HG02938 (cell line): Measurements from ENCODE around the gene MATN1.

Source experiments
- ATAC-seq: cut with Tn5 transposase; IDR thresholded peaks from one replicate; pipeline ENCODE4 v1.9.1; 2021; ENCODE audit warnings: mild to moderate bottlenecking, moderate library complexity; ENCODE audit not compliant: unreplicated experiment

MATN1 gene

GRCh38 chr1:30665216-30666010, 58.0 kb downstream of the MATN1 start:
- no peak for ATAC-seq

DNA sequence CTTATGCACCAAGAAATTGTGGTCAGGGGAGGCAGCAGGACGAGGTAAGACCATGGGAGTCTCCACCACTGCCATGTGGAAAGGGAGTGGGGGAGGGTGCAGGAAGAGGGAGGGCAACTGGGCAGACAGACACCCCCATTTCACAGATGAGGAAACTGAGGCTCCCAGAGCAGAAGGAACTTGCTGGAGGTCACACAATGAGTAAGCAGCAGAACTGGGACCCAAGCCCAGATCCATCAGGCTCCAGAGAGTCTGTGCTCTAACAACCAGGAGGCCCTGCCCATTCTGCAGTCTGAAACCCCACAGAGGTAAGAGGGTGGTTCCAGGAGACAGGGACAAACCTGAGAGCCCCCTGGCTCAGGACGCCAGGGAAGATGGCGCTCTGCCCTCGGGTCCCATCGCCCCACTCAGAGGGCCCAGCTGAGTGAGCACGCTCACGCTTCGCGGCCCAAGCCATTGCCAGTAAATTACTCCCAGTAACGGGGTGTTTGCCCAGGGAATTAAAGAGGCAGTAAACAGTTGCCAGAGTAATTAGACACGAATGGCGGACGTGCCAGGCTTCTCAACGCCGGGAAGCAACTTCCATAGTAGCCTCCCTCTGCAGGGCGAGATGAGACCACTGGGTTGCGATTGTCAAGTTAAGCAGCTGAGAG, 59.2 kb downstream of the MATN1 start:
- no peak for ATAC-seq

DNA sequence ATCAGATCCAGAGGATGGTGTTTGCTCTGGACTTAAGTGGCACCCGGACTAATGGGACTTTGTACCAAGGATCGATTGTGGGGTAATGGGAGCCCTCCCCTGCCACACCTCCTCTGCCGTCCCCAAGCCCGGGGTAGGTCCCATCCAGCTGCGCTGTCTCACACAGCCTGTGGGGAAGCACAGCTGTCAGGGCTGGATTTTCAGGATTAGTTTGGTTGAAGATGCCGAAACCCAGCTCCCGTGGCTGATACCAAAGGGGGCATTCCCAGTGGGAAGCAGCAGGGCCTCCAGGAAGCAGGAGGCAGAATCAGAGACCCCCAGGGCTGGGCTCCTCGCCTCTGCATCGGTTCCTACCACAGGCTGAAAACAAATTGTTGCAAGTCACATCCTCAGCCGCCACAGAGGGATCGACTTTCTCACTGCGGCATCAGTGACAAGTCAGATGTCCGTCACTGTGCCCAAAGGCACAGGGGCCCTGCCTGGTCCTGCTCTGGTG, 59.7 kb downstream of the MATN1 start:
- no peak for ATAC-seq

- no peak for ATAC-seq
These were observed 61.0 kb downstream of the MATN1 start for GRCh38 chr1:30662291-30662840.

DNA sequence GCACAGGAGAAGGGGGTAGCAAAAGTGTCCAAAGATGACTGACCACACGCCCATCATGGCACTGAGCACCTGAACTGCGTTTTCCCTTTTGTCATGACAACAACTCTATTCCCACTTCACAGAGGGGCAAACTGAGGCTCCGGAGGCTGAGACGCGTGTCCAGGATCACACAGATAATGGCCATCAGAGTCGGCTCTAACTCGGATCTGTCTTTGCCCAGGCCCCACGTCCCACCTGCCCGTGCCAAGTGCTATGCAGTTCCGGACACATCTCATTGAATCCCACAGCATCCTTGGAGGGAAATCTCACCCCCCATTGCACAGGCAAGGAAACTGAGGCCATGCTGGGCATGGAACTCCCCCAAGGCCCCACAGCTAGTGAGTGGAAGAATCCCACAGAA, 62.1 kb downstream of the MATN1 start:
- no peak for ATAC-seq
